Thoracic aorta (tissue), 2 donors: ENCODE results near the gene B4GALT1. TPM values are rescaled to one million over a fixed set of nuclear protein-coding genes. Genes with fewer than 3 reads are reported as not detected.

Source experiments
- ATAC-seq: fragments of 150-250 bp; one replicate; pipeline ENCODE4 v1.8.0; 2017; ENCODE audit warnings: low read depth; ENCODE audit not compliant: insufficient number of reproducible peaks, low FRiP score
- DNase-seq: peaks from one replicate; pipeline ENCODE4 v3.0.0-alpha.2; 2020; ENCODE audit warnings: low spot score
- H3K27ac ChIP-seq, 2 donors: fragments of 200-600 bp; sonication (generic); 1 replicate in 1 of 2; 2 replicates in 1 of 2; pipeline ENCODE4 v1.5.1; 2016; ENCODE audit warnings: mild to moderate bottlenecking in 2 of 2, moderate library complexity in 2 of 2
- H3K27me3 ChIP-seq: fragments of 200-600 bp; sonication (generic); replicated peaks from 2 replicates; pipeline ENCODE4 v1.6.0; 2016; ENCODE audit warnings: mild to moderate bottlenecking; ENCODE audit not compliant: insufficient read depth
- H3K36me3 ChIP-seq: fragments of 200-600 bp; sonication (generic); one replicate; pipeline ENCODE4 v1.5.1; 2016
- H3K4me1 ChIP-seq, 2 donors: fragments of 200-600 bp; sonication (generic); 1 replicate in 1 of 2; 2 replicates in 1 of 2; pipeline versions ENCODE4 v1.5.1 to v1.6.0; 2016; ENCODE audit warnings: low read depth in 2 of 2, mild to moderate bottlenecking in 1 of 2; ENCODE audit not compliant: control insufficient read depth in 1 of 2
- H3K4me3 ChIP-seq: fragments of 200-600 bp; sonication (generic); 2 replicates; pipeline ENCODE4 v1.5.1; 2016; ENCODE audit warnings: mild to moderate bottlenecking
- H3K9me3 ChIP-seq: fragments of 200-600 bp; sonication (generic); 2 replicates; pipeline ENCODE4 v1.5.1; 2016
- CTCF ChIP-seq: fragments of 200-600 bp; sonication (generic); IDR thresholded peaks from one replicate; pipeline ENCODE4 v1.5.1; 2019; ENCODE audit warnings: antibody characterized with exemption
- total RNA-seq, 2 donors: library from RNA; depleted of rRNA; stranded (reverse); fragments of >200 nt; gene quantifications; one replicate each; pipeline versions ENCODE4 v1.1.0 to v1.2.3, GENCODE V29; 2016

The B4GALT1 gene
- total RNA-seq, 2 donors from 2014 or later = 59.4 to 86.6 TPM

- DNase-seq (no peak), ATAC-seq (peak; percentile 50)
- Histone ChIP-seq H3K27me3 (no peaks in the 10 kb centered on the region), H3K4me3 (peak overlapping the region; percentile 31), H3K27ac (peak overlapping the region; percentile 82 to 83), H3K4me1 (peaks cover 12 to 25% of the 10 kb centered on the region in 2 donors), H3K9me3 (no peaks in the 10 kb centered on the region), H3K36me3 (peaks cover 12% of the 10 kb centered on the region)
- no peak for TF ChIP-seq CTCF
These were observed 60.1 kb downstream of the B4GALT1 start for GRCh38 chr9:33106827-33107621.

- peak overlapping the region; percentile 82 to 83 for H3K27ac ChIP-seq
These were observed 60.8 kb downstream of the B4GALT1 start for GRCh38 chr9:33106372-33106771.

GRCh38 chr9:33105959-33106358 lies 61.2 kb downstream of the B4GALT1 start:
- DNase-seq = no peak
- peaks cover 18 to 36% of the 10 kb centered on the region in 2 donors for H3K4me1 ChIP-seq
- peaks cover 3% of the 10 kb centered on the region for H3K36me3 ChIP-seq
- H3K27me3 ChIP-seq = no peaks in the 10 kb centered on the region
- no peak for ATAC-seq
- no peak overlapping the region for H3K4me3 ChIP-seq
- TF ChIP-seq CTCF = no peak
- H3K9me3 ChIP-seq = no peaks in the 10 kb centered on the region
- H3K27ac ChIP-seq = peak overlapping the region; percentile 82 to 83

More at GRCh38 chr9:33106372-33106771, 60.8 kb downstream of the B4GALT1 start:
- Histone ChIP-seq H3K9me3 (no peaks in the 10 kb centered on the region), H3K36me3 (peaks cover 7% of the 10 kb centered on the region), H3K4me3 (no peak overlapping the region), H3K27me3 (no peaks in the 10 kb centered on the region), H3K4me1 (peaks cover 18 to 31% of the 10 kb centered on the region in 2 donors)
- no peak for TF ChIP-seq CTCF
- DNase-seq = no peak
- no peak for ATAC-seq

- no peak for DNase-seq
- Histone ChIP-seq H3K4me1 (peaks cover 18 to 37% of the 10 kb centered on the region in 2 donors), H3K4me3 (no peak overlapping the region), H3K36me3 (no peaks in the 10 kb centered on the region), H3K9me3 (no peaks in the 10 kb centered on the region), H3K27me3 (no peaks in the 10 kb centered on the region), H3K27ac (no peak overlapping the region)
- no peak for TF ChIP-seq CTCF
- no peak for ATAC-seq
These were observed 61.6 kb downstream of the B4GALT1 start for GRCh38 chr9:33105504-33105903.

- ATAC-seq (no peak), DNase-seq (no peak)
- Histone ChIP-seq H3K27me3 (no peaks in the 10 kb centered on the region), H3K27ac (no peak overlapping the region), H3K9me3 (no peaks in the 10 kb centered on the region), H3K4me3 (no peak overlapping the region), H3K36me3 (no peaks in the 10 kb centered on the region), H3K4me1 (peaks cover 18 to 37% of the 10 kb centered on the region in 2 donors)
- TF ChIP-seq CTCF = no peak
These were observed 62.7 kb downstream of the B4GALT1 start for GRCh38 chr9:33104401-33104800.
